Measurements from ENCODE around the gene TNRC6A.

The TNRC6A gene

GRCh38 chr16:24694931-24695330, 34.5 kb upstream of the TNRC6A start:
- Histone ChIP-seq H3K27me3 (ENCODE audit: insufficient read depth, poor library complexity, severe bottlenecking) (no peaks in the 10 kb centered on the region), H3K4me1 (ENCODE audit: insufficient read depth, poor library complexity, severe bottlenecking) (no peaks in the 10 kb centered on the region), H3K4me3 (ENCODE audit: severe bottlenecking) (no peak overlapping the region), H3K27ac (ENCODE audit: poor library complexity, severe bottlenecking) (no peak overlapping the region), H3K9me3 (ENCODE audit: severe bottlenecking) (no peaks in the 10 kb centered on the region), H3K36me3 (ENCODE audit: low read depth) (no peaks in the 10 kb centered on the region)
- TF ChIP-seq CTCF (IDR thresholded peaks at IDR 0.05; ENCODE audit: poor library complexity, severe bottlenecking), result no peak
- DNase-seq (ENCODE audit: low spot score), result no peak
- no peak for ATAC-seq (ENCODE audit: low read depth)

GRCh38 chr16:24696699-24697098, 32.8 kb upstream of the TNRC6A start:
- no peak for TF ChIP-seq CTCF (IDR thresholded peaks at IDR 0.05; ENCODE audit: poor library complexity, severe bottlenecking)
- H3K4me1 ChIP-seq (ENCODE audit: insufficient read depth, poor library complexity, severe bottlenecking), result peaks cover 15% of the 10 kb centered on the region
- no peak overlapping the region for H3K27ac ChIP-seq (ENCODE audit: poor library complexity, severe bottlenecking)
- ATAC-seq (ENCODE audit: low read depth) (no peak), DNase-seq (ENCODE audit: low spot score) (no peak)
- H3K36me3 ChIP-seq (ENCODE audit: low read depth), result no peaks in the 10 kb centered on the region
- H3K27me3 ChIP-seq (ENCODE audit: insufficient read depth, poor library complexity, severe bottlenecking), result no peaks in the 10 kb centered on the region
- H3K4me3 ChIP-seq (ENCODE audit: severe bottlenecking), result no peak overlapping the region
- no peaks in the 10 kb centered on the region for H3K9me3 ChIP-seq (ENCODE audit: severe bottlenecking)

GRCh38 chr16:24698308-24698707, 31.1 kb upstream of the TNRC6A start:
- TF ChIP-seq CTCF (IDR thresholded peaks at IDR 0.05; ENCODE audit: poor library complexity, severe bottlenecking), result no peak
- peaks cover 16% of the 10 kb centered on the region for H3K4me1 ChIP-seq (ENCODE audit: insufficient read depth, poor library complexity, severe bottlenecking)
- no peak for ATAC-seq (ENCODE audit: low read depth)
- no peak for DNase-seq (ENCODE audit: low spot score)
- H3K9me3 ChIP-seq (ENCODE audit: severe bottlenecking), result no peaks in the 10 kb centered on the region
- no peak overlapping the region for H3K4me3 ChIP-seq (ENCODE audit: severe bottlenecking)
- no peaks in the 10 kb centered on the region for H3K36me3 ChIP-seq (ENCODE audit: low read depth)
- H3K27me3 ChIP-seq (ENCODE audit: insufficient read depth, poor library complexity, severe bottlenecking), result no peaks in the 10 kb centered on the region
- no peak overlapping the region for H3K27ac ChIP-seq (ENCODE audit: poor library complexity, severe bottlenecking)

- H3K27ac ChIP-seq (ENCODE audit: poor library complexity, severe bottlenecking), result peak overlapping the region; percentile 86
- TF ChIP-seq CTCF (IDR thresholded peaks at IDR 0.05; ENCODE audit: poor library complexity, severe bottlenecking), result no peak
- ATAC-seq (ENCODE audit: low read depth), result no peak
- no peaks in the 10 kb centered on the region for H3K9me3 ChIP-seq (ENCODE audit: severe bottlenecking)
- H3K27me3 ChIP-seq (ENCODE audit: insufficient read depth, poor library complexity, severe bottlenecking), result no peaks in the 10 kb centered on the region
- H3K4me3 ChIP-seq (ENCODE audit: severe bottlenecking), result no peak overlapping the region
- no peak for DNase-seq (ENCODE audit: low spot score)
- peaks cover 16% of the 10 kb centered on the region for H3K4me1 ChIP-seq (ENCODE audit: insufficient read depth, poor library complexity, severe bottlenecking)
- H3K36me3 ChIP-seq (ENCODE audit: low read depth), result no peaks in the 10 kb centered on the region
Measured at GRCh38 chr16:24699151-24699723, 30.2 kb upstream of the TNRC6A start.

- Histone ChIP-seq H3K4me1 (ENCODE audit: insufficient read depth, poor library complexity, severe bottlenecking) (peaks cover 16% of the 10 kb centered on the region), H3K4me3 (ENCODE audit: severe bottlenecking) (no peak overlapping the region), H3K27ac (ENCODE audit: poor library complexity, severe bottlenecking) (peak overlapping the region; percentile 86), H3K36me3 (ENCODE audit: low read depth) (no peaks in the 10 kb centered on the region), H3K27me3 (ENCODE audit: insufficient read depth, poor library complexity, severe bottlenecking) (no peaks in the 10 kb centered on the region), H3K9me3 (ENCODE audit: severe bottlenecking) (no peaks in the 10 kb centered on the region)
- TF ChIP-seq CTCF (IDR thresholded peaks at IDR 0.05; ENCODE audit: poor library complexity, severe bottlenecking), result peak; percentile 63
- DNase-seq (ENCODE audit: low spot score), result peak; percentile 85
- peak; percentile 98 for ATAC-seq (ENCODE audit: low read depth)
Measured at GRCh38 chr16:24700549-24701392, 28.7 kb upstream of the TNRC6A start.
